ENCODE data around the gene TOMM70.
A peak's percentile ranks its signal among the peaks of the same experiment; 100 is the strongest.
"Not testable (repeated sequence)": the region's sequence is repeated elsewhere in the genome, so short reads cannot be mapped to it uniquely, and the experiment has no call there.

The TOMM70 gene

DNA sequence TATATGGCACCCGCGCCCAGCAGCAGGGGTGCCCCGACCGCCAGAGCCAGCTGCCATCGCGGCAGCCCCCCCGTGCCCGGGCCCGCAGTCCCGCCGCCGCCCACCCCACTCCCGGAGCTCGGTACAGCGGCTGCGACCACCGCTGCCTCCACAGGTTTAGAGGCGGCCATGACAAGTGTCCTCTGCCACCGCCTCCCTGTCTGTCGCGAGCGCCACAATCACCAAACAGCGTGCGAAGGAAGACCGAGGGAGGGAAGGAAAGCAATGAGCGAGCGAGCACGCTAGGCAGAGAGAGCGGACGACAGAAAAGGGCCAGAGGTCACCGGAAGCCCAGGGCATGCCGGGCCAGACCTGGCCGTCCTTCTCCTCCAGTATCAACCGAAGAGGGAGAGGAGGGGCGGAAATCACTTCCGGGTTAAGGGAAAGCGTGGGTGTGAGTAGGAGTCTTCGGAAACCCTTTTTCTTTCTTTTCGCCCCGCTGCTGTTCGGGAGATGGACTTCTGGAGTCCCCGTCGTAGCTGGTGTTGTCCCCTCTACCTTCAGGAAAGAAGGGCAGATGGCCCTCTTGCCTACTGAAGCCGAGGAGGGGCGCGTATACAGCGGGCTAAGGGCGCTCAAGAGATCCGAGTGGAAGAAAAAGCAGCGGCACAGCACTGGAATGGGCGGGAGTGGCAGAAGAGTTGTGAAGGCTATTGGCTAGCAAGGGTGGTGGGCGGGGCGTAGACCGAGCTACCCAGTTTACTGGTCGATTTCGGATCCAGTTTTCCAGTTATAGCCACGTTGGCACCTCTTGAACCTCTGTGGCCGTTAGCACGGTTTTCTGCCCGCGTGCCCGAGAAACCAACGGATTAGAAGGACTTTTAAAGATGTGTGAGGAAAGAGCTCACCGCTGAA is at the start of gene TOMM70, which contains the start of gene LNP1:
TOMM70 (minus strand) TSS at position 310 of the 894 bp plus-strand sequence; CDS start at position 170, 140 bp downstream.
LNP1 (plus strand) TSS at position 760 of the 894 bp plus-strand sequence. CDS start 28,191 bp downstream, outside the sequence.
- no peaks in the 10 kb centered on the region for H3K9me3 ChIP-seq (ENCODE audit: control insufficient read depth, insufficient read depth, low read depth, low read length)
- H3K4me3 ChIP-seq (ENCODE audit: low read depth, low read length), result peak within 1 kb of the TSS; percentile 68
- H3K36me3 ChIP-seq (ENCODE audit: control insufficient read depth, insufficient read depth, low read length), result no peaks in the 10 kb centered on the region
- peak within 1 kb of the TSS; percentile 78 for H3K27ac ChIP-seq (ENCODE audit: low read depth, low read length)
- H3K9ac ChIP-seq (ENCODE audit: low read length), result peak within 1 kb of the TSS; percentile 96
- H3K27me3 ChIP-seq (ENCODE audit: control insufficient read depth, insufficient read depth, low read length), result no peaks in the 10 kb centered on the region
- H3K4me1 ChIP-seq (ENCODE audit: control insufficient read depth, insufficient read depth, low read length), result no peaks in the 10 kb centered on the region

GRCh38 chr3:100449214-100449613 is 48.3 kb upstream of the TOMM70 start:
- Histone ChIP-seq H3K9ac (ENCODE audit: low read length) (no peak overlapping the region), H3K27me3 (ENCODE audit: control insufficient read depth, insufficient read depth, low read length) (no peaks in the 10 kb centered on the region), H3K36me3 (ENCODE audit: control insufficient read depth, insufficient read depth, low read length) (peaks cover 2% of the 10 kb centered on the region; the same call in 1 of the 2 replicates), H3K9me3 (ENCODE audit: control insufficient read depth, insufficient read depth, low read depth, low read length) (peaks cover 23% of the 10 kb centered on the region), H3K4me1 (ENCODE audit: control insufficient read depth, insufficient read depth, low read length) (peaks cover 6% of the 10 kb centered on the region; the same call in 1 of the 2 replicates), H3K4me3 (ENCODE audit: low read depth, low read length) (no peak overlapping the region), H3K27ac (ENCODE audit: low read depth, low read length) (no peak overlapping the region)

- H3K4me1 ChIP-seq (ENCODE audit: control insufficient read depth, insufficient read depth, low read length), result peaks cover 6% of the 10 kb centered on the region; the same call in 1 of the 2 replicates
- no peaks in the 10 kb centered on the region; the same call in 1 of the 2 replicates for H3K36me3 ChIP-seq (ENCODE audit: control insufficient read depth, insufficient read depth, low read length)
- H3K27ac ChIP-seq (ENCODE audit: low read depth, low read length), result no peak overlapping the region
- no peak overlapping the region for H3K9ac ChIP-seq (ENCODE audit: low read length)
- H3K9me3 ChIP-seq (ENCODE audit: control insufficient read depth, insufficient read depth, low read depth, low read length), result peaks cover 31% of the 10 kb centered on the region
- no peaks in the 10 kb centered on the region for H3K27me3 ChIP-seq (ENCODE audit: control insufficient read depth, insufficient read depth, low read length)
- H3K4me3 ChIP-seq (ENCODE audit: low read depth, low read length), result no peak overlapping the region
Observed at GRCh38 chr3:100448079-100448478, 47.2 kb upstream of the TOMM70 start.

- H3K36me3 ChIP-seq (ENCODE audit: control insufficient read depth, insufficient read depth, low read length); H3K4me1 ChIP-seq (ENCODE audit: control insufficient read depth, insufficient read depth, low read length); H3K27ac ChIP-seq (ENCODE audit: low read depth, low read length); H3K4me3 ChIP-seq (ENCODE audit: low read depth, low read length); H3K9ac ChIP-seq (ENCODE audit: low read length); H3K27me3 ChIP-seq (ENCODE audit: control insufficient read depth, insufficient read depth, low read length): not testable (repeated sequence)
- H3K9me3 ChIP-seq (ENCODE audit: control insufficient read depth, insufficient read depth, low read depth, low read length), result peaks cover 34% of the 10 kb centered on the region
Observed at GRCh38 chr3:100447067-100447466, 46.2 kb upstream of the TOMM70 start.

DNA sequence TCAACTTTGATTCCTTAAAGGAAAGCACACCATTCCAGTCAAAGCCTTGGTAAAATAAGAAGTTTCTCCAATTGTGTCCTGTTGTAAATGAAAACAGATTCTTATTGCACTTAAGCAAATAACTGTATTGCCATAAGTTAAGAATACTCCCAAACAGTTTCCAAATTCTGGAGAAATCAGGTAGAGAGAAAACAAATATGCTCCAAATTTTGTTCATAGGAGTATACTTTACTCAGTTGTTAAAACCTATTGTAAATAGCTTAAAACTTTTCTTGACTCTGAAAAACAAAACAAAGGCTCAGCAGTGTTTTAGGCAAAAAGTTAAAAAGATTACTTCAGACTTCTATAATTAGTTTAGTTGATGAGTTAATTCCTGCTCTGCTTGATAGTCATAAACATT is 42.8 kb upstream of the TOMM70 start:
- no peaks in the 10 kb centered on the region for H3K27me3 ChIP-seq (ENCODE audit: control insufficient read depth, insufficient read depth, low read length)
- H3K9me3 ChIP-seq (ENCODE audit: control insufficient read depth, insufficient read depth, low read depth, low read length), result peaks cover 39% of the 10 kb centered on the region
- H3K4me3 ChIP-seq (ENCODE audit: low read depth, low read length), result no peak overlapping the region
- H3K36me3 ChIP-seq (ENCODE audit: control insufficient read depth, insufficient read depth, low read length), result no peaks in the 10 kb centered on the region; the same call in none of the 2 replicates
- H3K27ac ChIP-seq (ENCODE audit: low read depth, low read length), result no peak overlapping the region
- H3K9ac ChIP-seq (ENCODE audit: low read length), result no peak overlapping the region
- no peaks in the 10 kb centered on the region for H3K4me1 ChIP-seq (ENCODE audit: control insufficient read depth, insufficient read depth, low read length)

DNA sequence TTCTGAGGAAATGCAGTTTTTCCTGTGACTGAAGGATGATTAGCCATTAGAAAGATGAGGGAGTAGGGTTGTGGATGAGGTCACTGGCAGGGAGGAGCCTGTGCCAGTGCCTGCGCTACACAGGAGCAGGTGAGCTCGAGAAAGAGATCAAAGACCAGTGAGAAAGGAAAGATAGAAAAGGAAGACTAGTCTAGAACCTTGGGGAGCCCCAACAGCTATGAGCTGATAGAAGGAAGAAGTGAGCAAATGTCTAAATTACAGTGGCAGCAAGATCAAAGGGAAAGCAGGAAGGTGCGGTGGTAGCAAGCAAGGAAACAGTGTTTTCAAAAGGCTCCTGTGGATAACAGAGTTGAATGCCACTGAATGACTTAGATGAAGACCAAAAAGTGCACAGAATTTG is 40.0 kb upstream of the TOMM70 start:
- no peaks in the 10 kb centered on the region for H3K4me1 ChIP-seq (ENCODE audit: control insufficient read depth, insufficient read depth, low read length)
- no peak overlapping the region for H3K4me3 ChIP-seq (ENCODE audit: low read depth, low read length)
- H3K9me3 ChIP-seq (ENCODE audit: control insufficient read depth, insufficient read depth, low read depth, low read length), result peaks cover 28% of the 10 kb centered on the region
- no peak overlapping the region for H3K27ac ChIP-seq (ENCODE audit: low read depth, low read length)
- no peaks in the 10 kb centered on the region; the same call in none of the 2 replicates for H3K36me3 ChIP-seq (ENCODE audit: control insufficient read depth, insufficient read depth, low read length)
- H3K27me3 ChIP-seq (ENCODE audit: control insufficient read depth, insufficient read depth, low read length), result no peaks in the 10 kb centered on the region
- no peak overlapping the region for H3K9ac ChIP-seq (ENCODE audit: low read length)

GRCh38 chr3:100438623-100438974 is 37.7 kb upstream of the TOMM70 start:
- H3K4me3 ChIP-seq (ENCODE audit: low read depth, low read length), result no peak overlapping the region
- H3K4me1 ChIP-seq (ENCODE audit: control insufficient read depth, insufficient read depth, low read length), result no peaks in the 10 kb centered on the region
- no peak overlapping the region for H3K9ac ChIP-seq (ENCODE audit: low read length)
- no peaks in the 10 kb centered on the region for H3K27me3 ChIP-seq (ENCODE audit: control insufficient read depth, insufficient read depth, low read length)
- H3K36me3 ChIP-seq (ENCODE audit: control insufficient read depth, insufficient read depth, low read length), result no peaks in the 10 kb centered on the region; the same call in none of the 2 replicates
- H3K27ac ChIP-seq (ENCODE audit: low read depth, low read length), result no peak overlapping the region
- peaks cover 11% of the 10 kb centered on the region for H3K9me3 ChIP-seq (ENCODE audit: control insufficient read depth, insufficient read depth, low read depth, low read length)

DNA sequence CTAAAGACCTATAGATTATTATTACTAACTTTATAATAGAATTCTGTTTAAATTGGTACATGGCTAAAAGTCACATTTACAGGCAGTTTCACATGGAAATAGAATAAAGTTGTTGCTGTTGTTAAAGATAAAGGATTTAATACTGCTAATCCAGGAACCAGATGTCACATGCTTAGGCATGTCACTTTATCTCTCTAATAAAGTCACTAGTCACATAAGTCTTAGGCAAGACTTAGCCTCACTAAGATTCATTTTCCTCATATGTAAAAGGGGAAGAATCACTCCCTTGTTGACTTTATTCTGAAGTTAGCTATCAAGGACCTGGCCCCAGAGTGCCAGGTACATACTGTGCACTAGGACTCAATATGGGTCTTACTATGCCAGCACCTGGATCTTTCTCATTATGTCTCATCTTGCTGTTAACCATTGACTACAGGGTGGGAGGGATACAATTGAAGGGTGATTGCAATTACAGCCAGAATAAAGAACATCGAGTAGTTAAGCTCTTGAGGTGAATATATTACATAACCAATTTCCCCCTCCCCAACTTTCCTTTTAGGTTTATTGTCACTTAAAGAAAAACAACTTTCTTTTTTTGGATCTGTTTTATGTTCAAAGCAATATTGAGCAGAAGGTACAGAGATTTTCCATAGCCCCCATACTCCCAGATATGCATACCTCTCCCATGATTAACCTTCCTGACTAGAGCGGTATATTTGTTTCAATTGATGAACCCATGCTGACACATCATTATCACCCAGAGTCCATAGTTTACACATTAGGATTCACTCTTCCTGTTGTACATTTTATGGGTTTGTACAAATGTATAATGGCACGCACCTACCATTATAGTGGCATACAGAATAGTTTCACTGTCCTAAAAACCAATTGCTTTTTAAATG is 37.1 kb upstream of the TOMM70 start:
- Histone ChIP-seq H3K9ac (ENCODE audit: low read length) (no peak overlapping the region), H3K9me3 (ENCODE audit: control insufficient read depth, insufficient read depth, low read depth, low read length) (peaks cover 9% of the 10 kb centered on the region; the same call in 1 of the 2 replicates), H3K27me3 (ENCODE audit: control insufficient read depth, insufficient read depth, low read length) (no peaks in the 10 kb centered on the region), H3K36me3 (ENCODE audit: control insufficient read depth, insufficient read depth, low read length) (peaks cover 2% of the 10 kb centered on the region; the same call in 1 of the 2 replicates), H3K4me3 (ENCODE audit: low read depth, low read length) (no peak overlapping the region), H3K4me1 (ENCODE audit: control insufficient read depth, insufficient read depth, low read length) (no peaks in the 10 kb centered on the region), H3K27ac (ENCODE audit: low read depth, low read length) (no peak overlapping the region)

DNA sequence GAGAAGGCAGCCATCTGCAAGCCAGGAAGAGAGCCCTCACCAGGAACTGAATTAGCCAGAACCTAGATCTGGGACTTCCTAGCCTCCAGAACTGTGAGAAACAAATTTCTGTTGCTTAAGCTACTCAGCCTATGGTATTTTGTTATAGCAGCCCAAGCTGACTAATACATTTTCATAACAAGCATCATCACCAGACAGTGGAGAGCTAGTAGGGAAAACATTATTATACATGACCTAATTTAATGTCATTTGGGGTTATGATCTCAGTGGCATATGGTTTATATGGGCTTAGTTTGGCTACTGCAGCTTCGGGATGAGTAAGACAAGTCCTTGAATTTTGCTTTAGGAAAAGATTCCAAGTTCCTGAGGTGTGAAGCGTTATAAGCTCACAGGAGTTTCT is 36.1 kb upstream of the TOMM70 start:
- Histone ChIP-seq H3K9ac (ENCODE audit: low read length) (no peak overlapping the region), H3K36me3 (ENCODE audit: control insufficient read depth, insufficient read depth, low read length) (peaks cover 4% of the 10 kb centered on the region; the same call in 1 of the 2 replicates), H3K27me3 (ENCODE audit: control insufficient read depth, insufficient read depth, low read length) (no peaks in the 10 kb centered on the region), H3K4me1 (ENCODE audit: control insufficient read depth, insufficient read depth, low read length) (no peaks in the 10 kb centered on the region), H3K27ac (ENCODE audit: low read depth, low read length) (no peak overlapping the region), H3K4me3 (ENCODE audit: low read depth, low read length) (no peak overlapping the region), H3K9me3 (ENCODE audit: control insufficient read depth, insufficient read depth, low read depth, low read length) (peaks cover 5% of the 10 kb centered on the region; the same call in 1 of the 2 replicates)

- no peak overlapping the region for H3K9ac ChIP-seq (ENCODE audit: low read length)
- no peak overlapping the region for H3K4me3 ChIP-seq (ENCODE audit: low read depth, low read length)
- H3K27ac ChIP-seq (ENCODE audit: low read depth, low read length), result no peak overlapping the region
- no peaks in the 10 kb centered on the region for H3K27me3 ChIP-seq (ENCODE audit: control insufficient read depth, insufficient read depth, low read length)
- H3K4me1 ChIP-seq (ENCODE audit: control insufficient read depth, insufficient read depth, low read length), result peaks cover 4% of the 10 kb centered on the region; the same call in 1 of the 2 replicates
- no peaks in the 10 kb centered on the region for H3K9me3 ChIP-seq (ENCODE audit: control insufficient read depth, insufficient read depth, low read depth, low read length)
- peaks cover 4% of the 10 kb centered on the region; the same call in 1 of the 2 replicates for H3K36me3 ChIP-seq (ENCODE audit: control insufficient read depth, insufficient read depth, low read length)
Observed at GRCh38 chr3:100429187-100429716, 28.4 kb upstream of the TOMM70 start.
